HepG2 (cell line): ENCODE data around the gene PDZD2.

Source experiments
- ATF3 ChIP-seq: sonication (generic); formaldehyde crosslinking; IDR thresholded peaks from 2 replicates; pipeline ENCODE4 v1.4.0; 2020; ENCODE audit warnings: missing genetic modification reagents
- CTCF ChIP-seq: sonication (generic); formaldehyde crosslinking; IDR thresholded peaks from 2 replicates; pipeline ENCODE4 v1.5.0; 2020; ENCODE audit warnings: mild to moderate bottlenecking, missing genetic modification reagents, moderate library complexity

GRCh38 chr5:32020271-32020670 is 381.3 kb downstream of the PDZD2 start:
- TF ChIP-seq CTCF (CRISPR knock-in tag) (no peak), ATF3 (CRISPR knock-in tag) (no peak)
